Large intestine (tissue), 3 donors: ENCODE measurements around the gene ITSN1. TPM values are rescaled to one million over a fixed set of nuclear protein-coding genes. Genes with fewer than 3 reads are reported as not detected.
"Not testable (repeated sequence)": the region's sequence is repeated elsewhere in the genome, so short reads cannot be mapped to it uniquely, and the experiment has no call there.

Experiments used
- DNase-seq, 2 donors: peaks; one replicate each; pipeline versions ENCODE4 v3.0.0 to v3.0.0-alpha.2; 2013
- H3K27ac ChIP-seq: one replicate; pipeline ENCODE4 v1.5.1; 2013; ENCODE audit warnings: low read length
- H3K27me3 ChIP-seq: 2 replicates; pipeline ENCODE4 v1.6.1; 2013; ENCODE audit warnings: low read length; ENCODE audit not compliant: control insufficient read depth, insufficient read depth
- H3K36me3 ChIP-seq: 2 replicates; pipeline ENCODE4 v1.6.1; 2013; ENCODE audit warnings: low read length; ENCODE audit not compliant: control insufficient read depth, insufficient read depth
- H3K4me1 ChIP-seq: one replicate; pipeline ENCODE4 v1.6.1; 2013; ENCODE audit warnings: low read length; ENCODE audit not compliant: control insufficient read depth, insufficient read depth
- H3K4me3 ChIP-seq: one replicate; pipeline ENCODE4 v1.5.1; 2013; ENCODE audit warnings: low read length
- H3K9me3 ChIP-seq: one replicate; pipeline ENCODE4 v1.6.1; 2013; ENCODE audit warnings: mild to moderate bottlenecking, low read depth, low read length, moderate library complexity; ENCODE audit not compliant: control insufficient read depth
- WGBS: methylation state at CpG from one replicate; pipeline ENCODE4 v1.1.5; 2013; ENCODE audit warnings: low lambda C conversion rate; ENCODE audit not compliant: insufficient coverage; 5-methylcytosine and 5-hydroxymethylcytosine counted together
- polyA plus RNA-seq: library from polyadenylated mRNA; unstranded; fragments of 120-200 nt; gene quantifications from one replicate; pipeline ENCODE4 v1.2.1, GENCODE V29; 2013

ITSN1 gene
- polyA plus RNA-seq, 1 donor, result 36.0 TPM

DNA sequence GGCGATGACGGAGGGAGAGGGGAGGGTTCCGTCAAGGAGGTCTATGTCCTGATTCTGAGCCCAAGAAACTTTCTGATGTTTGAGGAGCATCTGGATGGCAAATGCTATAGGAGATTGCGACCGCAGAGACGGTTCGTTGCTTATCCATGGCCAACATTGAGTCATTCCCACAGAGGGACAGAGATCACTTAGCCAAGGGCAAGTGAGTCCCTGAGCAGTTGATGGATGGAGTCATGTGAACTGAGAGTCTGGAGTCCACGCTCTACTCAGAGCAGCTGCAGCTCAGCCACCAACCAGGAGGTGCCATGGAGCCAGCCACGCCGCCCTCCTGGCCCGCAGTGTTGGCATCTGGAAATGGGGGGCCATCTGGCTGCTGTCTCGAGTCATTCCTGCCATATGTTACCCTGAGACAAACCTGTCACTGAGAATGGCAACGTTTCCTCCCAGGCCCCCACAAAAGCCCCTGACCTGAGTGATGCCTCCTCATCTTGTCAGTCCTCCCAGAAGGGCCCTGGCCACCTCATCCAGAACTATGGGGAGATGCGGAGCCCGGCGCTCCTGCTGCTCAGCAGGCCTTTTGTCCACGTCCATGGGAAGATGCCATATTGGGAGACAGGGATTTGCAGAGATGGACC is 214.7 kb downstream of the ITSN1 start:
- H3K4me3 ChIP-seq, result no peak overlapping the region
- H3K27me3 ChIP-seq, result no peaks in the 10 kb centered on the region
- DNase-seq, result peak in 1 of 2 donors; percentile 21
- H3K36me3 ChIP-seq, result no peaks in the 10 kb centered on the region
- no peaks in the 10 kb centered on the region for H3K9me3 ChIP-seq
- 100% methylated on average over 1 of the region's 17 CpGs for WGBS
- H3K27ac ChIP-seq, result no peak overlapping the region
- H3K4me1 ChIP-seq, result no peaks in the 10 kb centered on the region

DNA sequence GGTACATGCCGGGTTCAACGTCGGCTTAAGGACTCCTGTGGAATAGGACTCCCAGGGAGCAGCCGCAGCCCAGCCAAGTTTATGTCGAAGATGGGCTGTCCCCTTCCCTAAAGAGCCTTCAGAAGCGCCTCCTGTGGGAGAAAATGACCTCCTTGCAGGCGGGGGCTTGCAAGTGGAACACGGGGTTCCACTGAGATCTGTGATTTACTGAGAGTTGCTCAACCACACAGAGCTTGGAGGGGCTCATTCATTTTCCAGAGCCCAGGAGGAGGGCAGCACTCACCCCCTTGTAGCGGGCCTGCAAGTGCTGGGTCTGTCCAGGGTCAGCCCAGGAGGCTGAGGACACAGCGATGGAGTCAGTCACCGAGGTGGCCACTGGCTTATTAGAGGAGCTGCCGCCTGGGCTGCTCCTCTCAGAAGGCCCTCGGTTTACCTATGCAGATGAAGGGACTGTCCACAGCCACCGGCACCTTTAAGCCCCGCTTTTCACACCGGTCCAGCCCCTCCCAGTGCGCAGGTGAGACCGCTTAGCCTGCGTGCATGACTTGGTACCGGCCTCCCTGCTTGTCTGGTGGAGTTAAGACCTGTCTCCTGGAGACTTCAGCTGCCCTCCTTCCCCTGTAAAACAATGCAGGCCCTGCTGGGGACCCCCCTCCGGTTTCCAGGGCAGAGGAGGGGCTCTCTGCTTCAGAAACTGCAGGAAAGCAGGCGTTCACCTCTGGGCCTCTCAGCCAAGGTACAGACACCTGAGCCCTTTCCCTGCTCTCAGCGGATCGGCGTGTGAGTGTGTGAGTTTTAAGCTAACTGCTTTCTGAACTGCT is 215.8 kb downstream of the ITSN1 start:
- H3K27ac ChIP-seq, result no peak overlapping the region
- no peaks in the 10 kb centered on the region for H3K27me3 ChIP-seq
- H3K4me1 ChIP-seq, result no peaks in the 10 kb centered on the region
- H3K9me3 ChIP-seq, result no peaks in the 10 kb centered on the region
- no peak for DNase-seq
- no peaks in the 10 kb centered on the region for H3K36me3 ChIP-seq
- WGBS, result 44% methylated on average over 3 of the region's 25 CpGs
- H3K4me3 ChIP-seq, result no peak overlapping the region

DNA sequence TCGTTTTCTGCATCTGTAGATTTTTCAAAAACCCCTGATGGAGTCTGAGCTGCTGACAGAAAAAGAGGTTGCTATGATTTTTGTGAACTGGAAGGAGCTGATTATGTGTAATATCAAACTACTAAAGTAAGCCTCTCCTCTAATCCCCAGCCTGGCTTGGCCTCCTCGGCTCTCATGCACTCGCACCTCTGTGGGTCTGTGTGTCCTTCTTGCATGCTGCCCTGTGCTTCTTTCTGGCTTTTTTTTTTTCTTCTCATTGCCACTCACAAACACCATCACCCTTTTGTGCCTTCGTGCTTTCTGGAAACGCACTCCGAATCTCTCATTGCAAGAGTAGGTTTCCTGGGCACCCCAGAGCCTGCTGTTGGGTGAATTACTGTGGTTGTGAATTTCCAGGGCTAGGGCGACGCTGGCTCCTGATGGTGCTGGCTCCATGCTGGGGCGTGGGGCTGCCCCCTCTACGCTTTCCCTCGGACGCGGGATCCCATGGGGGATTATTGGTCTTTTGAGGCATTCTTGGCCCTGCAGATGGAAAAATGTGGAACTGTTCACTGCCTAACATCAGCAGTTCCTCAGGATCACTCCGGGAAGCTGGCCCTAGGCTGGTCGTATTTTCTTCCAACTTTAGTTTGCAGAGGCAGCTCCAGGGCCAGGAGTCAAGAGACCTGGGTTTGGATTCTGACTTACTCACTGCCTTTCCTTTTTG is 216.5 kb downstream of the ITSN1 start:
- Histone ChIP-seq H3K4me1 (no peaks in the 10 kb centered on the region), H3K9me3 (no peaks in the 10 kb centered on the region), H3K36me3 (no peaks in the 10 kb centered on the region), H3K27ac (no peak overlapping the region), H3K4me3 (no peak overlapping the region), H3K27me3 (no peaks in the 10 kb centered on the region)
- 70% methylated on average over 3 of the region's 15 CpGs for WGBS
- DNase-seq, result no peak

DNA sequence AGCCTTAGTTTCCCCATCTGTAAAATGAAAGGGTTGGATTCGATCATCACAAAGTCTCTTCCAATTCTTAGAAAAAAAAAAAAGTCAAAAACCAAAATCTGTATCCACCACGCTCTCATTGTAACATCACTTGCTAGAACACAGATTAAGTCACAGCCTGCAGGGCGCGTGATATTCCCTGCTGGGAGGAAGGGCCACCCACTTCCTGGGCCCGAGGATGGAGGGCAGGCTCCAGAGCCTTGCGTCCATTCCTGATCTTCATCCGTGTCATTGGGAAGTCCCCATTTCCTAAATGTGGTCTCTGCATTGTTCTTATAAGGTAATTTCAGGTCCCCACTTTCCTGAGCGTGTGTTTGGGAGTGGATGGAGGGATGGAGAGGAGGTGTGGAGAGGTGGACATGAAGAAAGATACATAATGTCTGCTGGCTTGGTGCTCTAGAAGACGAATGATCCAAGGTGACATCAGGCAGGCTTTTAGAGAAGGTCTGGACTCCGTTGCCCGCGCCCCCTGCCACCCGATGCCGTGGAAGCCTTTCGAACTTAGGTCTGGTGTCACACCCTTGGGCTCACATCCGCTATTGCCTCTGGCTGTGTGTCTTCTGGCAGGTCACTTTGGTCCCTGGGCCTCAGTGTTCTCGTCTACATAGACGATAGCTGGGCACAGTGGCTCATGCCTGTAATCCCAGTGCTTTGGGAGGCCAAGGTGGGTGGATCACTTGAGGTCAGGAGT is 217.2 kb downstream of the ITSN1 start:
- no peak overlapping the region for H3K4me3 ChIP-seq
- no CpG with 5 or more reads among the region's 18 CpGs for WGBS
- H3K36me3 ChIP-seq, result no peaks in the 10 kb centered on the region
- H3K4me1 ChIP-seq, result no peaks in the 10 kb centered on the region
- no peaks in the 10 kb centered on the region for H3K27me3 ChIP-seq
- H3K27ac ChIP-seq, result no peak overlapping the region
- no peaks in the 10 kb centered on the region for H3K9me3 ChIP-seq
- DNase-seq, result no peak

DNA sequence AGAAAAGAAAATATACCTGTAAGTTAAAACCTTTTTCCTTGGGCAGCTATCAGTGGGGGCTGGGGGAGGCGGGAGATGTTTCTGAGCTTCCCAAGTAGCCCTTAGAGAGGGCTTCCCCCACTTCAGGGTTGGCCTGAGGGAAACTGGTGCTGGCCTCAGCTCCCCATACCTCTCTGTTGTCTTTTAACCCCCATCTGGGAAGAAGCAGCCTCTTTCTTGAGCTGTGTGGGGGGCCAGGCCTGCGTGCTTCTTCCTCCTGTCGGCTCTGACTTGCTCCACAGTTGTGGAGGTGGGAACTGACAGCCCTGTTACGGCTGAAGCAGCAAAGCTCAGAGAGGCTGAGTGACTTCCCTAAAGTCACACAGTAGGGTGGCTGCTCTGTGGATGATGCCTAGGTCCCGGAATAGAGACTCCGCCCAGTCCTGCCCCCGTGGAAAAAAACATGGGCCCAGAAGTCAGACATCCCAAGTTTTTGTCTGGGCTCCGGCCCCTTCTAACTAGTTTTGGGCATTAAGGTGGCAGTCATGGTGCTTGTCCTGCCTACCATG is 218.1 kb downstream of the ITSN1 start:
- Histone ChIP-seq H3K9me3 (no peaks in the 10 kb centered on the region), H3K4me1 (no peaks in the 10 kb centered on the region), H3K4me3 (no peak overlapping the region), H3K36me3 (no peaks in the 10 kb centered on the region), H3K27ac (no peak overlapping the region), H3K27me3 (no peaks in the 10 kb centered on the region)
- DNase-seq, result no peak
- no CpG with 5 or more reads among the region's 8 CpGs for WGBS

DNA sequence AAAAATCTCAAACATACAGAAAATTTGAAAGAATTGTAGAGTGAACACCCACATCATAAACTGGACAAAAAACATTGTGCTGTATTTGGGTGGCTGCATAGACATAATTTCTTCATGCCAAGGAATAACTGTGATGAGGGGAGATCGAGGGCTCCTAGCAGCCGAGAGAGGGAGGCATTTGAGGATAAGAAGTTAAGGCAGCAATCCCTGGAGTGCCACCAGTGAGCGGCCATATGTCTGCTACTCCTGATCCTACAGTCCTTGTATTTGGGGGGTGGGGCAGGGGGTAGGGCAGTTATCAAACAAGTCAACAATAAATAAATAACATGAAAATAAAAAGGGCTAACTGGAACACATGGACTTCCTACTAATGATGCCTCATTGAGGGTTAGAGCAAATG is 218.8 kb downstream of the ITSN1 start:
- H3K27me3 ChIP-seq, result no peaks in the 10 kb centered on the region
- no peak overlapping the region for H3K4me3 ChIP-seq
- WGBS, result no CpG with 5 or more reads among the region's 3 CpGs
- H3K9me3 ChIP-seq, result no peaks in the 10 kb centered on the region
- no peak for DNase-seq
- H3K27ac ChIP-seq, result no peak overlapping the region
- no peaks in the 10 kb centered on the region for H3K4me1 ChIP-seq
- H3K36me3 ChIP-seq, result no peaks in the 10 kb centered on the region

DNA sequence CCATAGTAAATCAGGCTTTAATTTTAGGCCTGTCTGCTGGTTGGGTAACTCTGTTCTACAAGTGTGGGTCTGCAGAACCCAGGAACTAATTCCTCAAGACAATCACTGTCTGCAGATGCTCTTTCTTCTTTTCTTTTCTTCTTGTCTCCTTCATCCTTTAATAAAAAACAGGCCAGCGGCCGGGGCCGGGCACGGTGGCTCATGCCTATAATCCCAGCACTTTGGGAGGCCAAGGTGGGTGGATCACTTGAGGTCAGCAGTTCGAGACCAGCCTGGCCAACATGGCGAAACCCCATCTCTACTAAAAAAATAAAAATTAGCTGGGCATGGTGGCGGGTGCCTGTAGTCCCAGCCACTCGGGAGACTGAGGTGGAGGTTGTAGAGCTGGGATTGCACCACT is 220.9 kb downstream of the ITSN1 start:
- not testable (repeated sequence) for H3K4me1 ChIP-seq, H3K4me3 ChIP-seq, H3K9me3 ChIP-seq, H3K27me3 ChIP-seq, H3K36me3 ChIP-seq, H3K27ac ChIP-seq, DNase-seq
- no CpG with 5 or more reads among the region's 8 CpGs for WGBS

DNA sequence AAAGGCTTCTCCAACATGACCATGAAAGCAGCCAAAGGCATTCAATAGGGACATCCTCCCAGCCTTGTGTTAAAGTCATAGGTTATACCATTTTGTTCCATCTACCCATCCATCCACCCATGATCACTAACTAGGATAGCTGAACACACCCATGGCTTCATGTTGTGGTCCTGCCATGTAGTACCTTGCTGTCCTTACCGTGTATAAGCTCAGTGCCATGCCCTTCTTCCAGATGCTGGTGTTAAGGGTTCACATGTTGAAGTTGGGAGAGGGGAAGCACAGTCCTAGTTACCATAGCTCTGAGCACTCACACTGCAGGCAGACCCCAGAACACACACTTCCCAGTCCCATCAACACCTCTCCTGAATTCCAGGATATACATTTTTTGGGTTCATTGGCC is 221.8 kb downstream of the ITSN1 start:
- H3K27me3 ChIP-seq, result no peaks in the 10 kb centered on the region
- DNase-seq, result no peak
- no peaks in the 10 kb centered on the region for H3K9me3 ChIP-seq
- no peak overlapping the region for H3K4me3 ChIP-seq
- no peak overlapping the region for H3K27ac ChIP-seq
- no peaks in the 10 kb centered on the region for H3K4me1 ChIP-seq
- WGBS, result no CpG with 5 or more reads among the region's 1 CpG
- no peaks in the 10 kb centered on the region for H3K36me3 ChIP-seq

DNA sequence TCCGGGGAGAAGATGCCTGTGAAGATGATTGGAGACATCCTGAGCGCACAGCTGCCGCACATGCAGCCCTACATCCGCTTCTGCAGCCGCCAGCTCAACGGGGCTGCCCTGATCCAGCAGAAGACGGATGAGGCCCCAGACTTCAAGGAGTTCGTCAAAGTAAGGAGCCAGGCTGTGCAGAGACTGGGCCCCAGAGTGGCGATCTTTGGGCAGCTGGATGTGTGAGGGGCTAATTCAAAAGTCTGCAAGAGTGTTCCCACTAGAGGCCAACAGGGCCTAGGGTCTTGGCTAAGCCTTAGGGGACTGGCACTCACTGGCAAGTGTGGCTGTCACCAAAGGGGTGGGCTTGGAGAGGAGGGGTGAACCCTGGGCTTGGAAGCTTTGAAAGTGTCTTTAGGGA is 222.9 kb downstream of the ITSN1 start:
- no peak overlapping the region for H3K4me3 ChIP-seq
- H3K4me1 ChIP-seq, result no peaks in the 10 kb centered on the region
- no peaks in the 10 kb centered on the region for H3K27me3 ChIP-seq
- H3K27ac ChIP-seq, result no peak overlapping the region
- DNase-seq, result no peak
- H3K36me3 ChIP-seq, result no peaks in the 10 kb centered on the region
- no CpG with 5 or more reads among the region's 9 CpGs for WGBS
- H3K9me3 ChIP-seq, result no peaks in the 10 kb centered on the region

DNA sequence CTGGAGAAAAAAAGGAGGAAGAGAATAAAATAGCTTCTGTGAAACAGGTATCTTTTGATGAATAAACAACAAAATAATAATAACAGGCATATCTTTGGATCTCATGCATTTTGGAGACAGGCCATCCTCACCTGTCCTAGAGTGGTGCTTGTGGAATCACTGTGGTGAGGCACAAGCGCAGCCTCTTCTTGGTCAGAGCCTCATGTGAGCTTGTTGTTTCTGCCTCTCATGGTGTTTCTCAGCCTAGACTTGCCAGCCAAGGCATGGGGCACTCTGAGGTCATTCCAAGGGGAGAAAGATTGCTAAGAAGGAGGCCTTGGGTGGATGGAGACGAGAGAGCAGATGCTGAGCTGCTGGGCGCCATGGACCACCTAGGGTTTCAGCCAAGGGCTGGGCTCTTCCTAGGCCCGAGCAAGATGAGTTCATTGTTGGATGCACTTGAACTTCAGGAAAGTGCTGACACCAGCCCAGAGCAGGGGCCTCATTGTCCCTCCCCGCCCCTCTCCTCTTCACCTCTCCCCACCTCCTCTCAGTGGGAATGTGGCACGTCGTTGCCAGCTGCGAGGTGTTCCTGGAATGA is 223.8 kb downstream of the ITSN1 start:
- no peaks in the 10 kb centered on the region for H3K9me3 ChIP-seq
- no peak overlapping the region for H3K27ac ChIP-seq
- no CpG with 5 or more reads among the region's 8 CpGs for whole genome bisulfite sequencing
- H3K4me3 ChIP-seq, result no peak overlapping the region
- no peak for DNase-seq
- H3K36me3 ChIP-seq, result no peaks in the 10 kb centered on the region
- H3K4me1 ChIP-seq, result no peaks in the 10 kb centered on the region
- no peaks in the 10 kb centered on the region for H3K27me3 ChIP-seq
